Endothelial cell of umbilical vein (primary cell): ENCODE data around the gene DOK1. TPM values are rescaled to one million over a fixed set of nuclear protein-coding genes. Genes with fewer than 3 reads are reported as not detected.

Experiments
- BruUV-seq: library from RNA; stranded (reverse); fragments of 400-500 nt; replicated peaks from 2 replicates; lab custom pipeline; 2021; lab: Mats Ljungman, UMichigan
- CTCF ChIA-PET: fragments of 300-600, 350-600 bp; sonication (Branson Sonifier 250); formaldehyde crosslinking; loops from one replicate; lab custom pipeline; 2021; ENCODE audit warnings: antibody characterized with exemption, inconsistent platforms; lab: Charles Lee
- POLR2A ChIA-PET: fragments of 300-600, 350-600 bp; sonication (Branson Sonifier 250); formaldehyde crosslinking; loops from one replicate; lab custom pipeline; 2021; ENCODE audit warnings: antibody characterized with exemption, inconsistent platforms; lab: Charles Lee
- DNase-seq: peaks from one replicate; pipeline ENCODE4 v3.0.0-alpha.2; 2011; ENCODE audit warnings: low read depth, low spot score
- FAIRE-seq: peaks from 2 replicates; lab custom pipeline; 2011; peaks lifted over from hg19 to GRCh38; lab: Jason Lieb, UNC
- H2AFZ ChIP-seq: 2 replicates; pipeline ENCODE4 v1.6.0; 2012; ENCODE audit warnings: low read depth, low read length, control low read depth, inconsistent platforms
- H3K27ac ChIP-seq: 2 replicates; pipeline ENCODE4 v1.5.1; 2011; ENCODE audit warnings: low read depth, mild to moderate bottlenecking, control low read depth, low read length, moderate library complexity; ENCODE audit not compliant: insufficient read depth
- H3K27me3 ChIP-seq, 2 experiments: 2 replicates each; pipeline versions ENCODE4 v1.6.0 to v1.6.1; 2011; ENCODE audit warnings: low read length in 2 of 2, mixed read lengths in 1 of 2; ENCODE audit not compliant: control insufficient read depth in 2 of 2, insufficient read depth in 2 of 2
- H3K36me3 ChIP-seq, 2 experiments: 2 replicates in 1 of 2; 3 replicates in 1 of 2; pipeline ENCODE4 v1.5.1; 2011; ENCODE audit warnings: low read length in 2 of 2, mild to moderate bottlenecking in 1 of 2, moderate library complexity in 1 of 2; ENCODE audit not compliant: control insufficient read depth in 2 of 2, insufficient read depth in 2 of 2; ENCODE audit errors: extremely low read depth in 1 of 2
- H3K4me1 ChIP-seq: 3 replicates; pipeline ENCODE4 v1.5.1; 2011; ENCODE audit warnings: mild to moderate bottlenecking, low read length; ENCODE audit not compliant: control insufficient read depth, insufficient read depth; ENCODE audit errors: extremely low read depth
- H3K4me2 ChIP-seq: 2 replicates; pipeline ENCODE4 v1.6.1; 2011; ENCODE audit warnings: low read length, control low read depth, mixed read lengths; ENCODE audit not compliant: insufficient read depth
- H3K4me3 ChIP-seq, 3 experiments: fragments of 200-600 bp in 1 of 3; sonication (generic), shearing (Covaris generic) in 1 of 3; replicated peaks in 1 of 3; 2 replicates each; pipeline ENCODE4 v1.5.1; 2011 to 2016; ENCODE audit warnings: control low read depth in 3 of 3, low read length in 3 of 3, mild to moderate bottlenecking in 2 of 3, inconsistent platforms in 1 of 3, low read depth in 1 of 3, moderate library complexity in 1 of 3; ENCODE audit not compliant: insufficient read depth in 1 of 3
- H3K79me2 ChIP-seq: 2 replicates; pipeline ENCODE4 v1.6.0; 2012; ENCODE audit warnings: low read length, inconsistent platforms; ENCODE audit not compliant: control insufficient read depth, insufficient read depth
- H3K9ac ChIP-seq: replicated peaks from 2 replicates; pipeline ENCODE3; 2011; ENCODE audit warnings: low read length, control low read depth; ENCODE audit not compliant: insufficient read depth; ENCODE audit errors: extremely low read depth
- H3K9me1 ChIP-seq: replicated peaks from 3 replicates; pipeline ENCODE4 v1.6.0; 2011; ENCODE audit warnings: mild to moderate bottlenecking, low read length; ENCODE audit not compliant: control insufficient read depth, insufficient read depth; ENCODE audit errors: extremely low read depth
- H3K9me3 ChIP-seq: replicated peaks from 2 replicates; pipeline ENCODE4 v1.5.1; 2012; ENCODE audit warnings: low read length, inconsistent platforms; ENCODE audit not compliant: control insufficient read depth, insufficient read depth
- H4K20me1 ChIP-seq: replicated peaks from 2 replicates; pipeline ENCODE3; 2011; ENCODE audit warnings: mild to moderate bottlenecking, low read length; ENCODE audit not compliant: control insufficient read depth, insufficient read depth; ENCODE audit errors: extremely low read depth
- EZH2 ChIP-seq: IDR thresholded peaks from 2 replicates; pipeline ENCODE4 v1.6.1; 2012; ENCODE audit warnings: borderline replicate concordance, low read depth, mild to moderate bottlenecking, moderate library complexity, low read length, inconsistent platforms; ENCODE audit not compliant: severe bottlenecking
- FOS ChIP-seq: IDR thresholded peaks from 2 replicates; pipeline ENCODE4 v1.6.1; 2011; ENCODE audit warnings: mild to moderate bottlenecking, low read length, moderate library complexity, borderline replicate concordance; ENCODE audit not compliant: insufficient read depth
- GATA2 ChIP-seq: IDR thresholded peaks from 2 replicates; pipeline ENCODE4 v1.7.0; 2011; ENCODE audit warnings: low read depth, mild to moderate bottlenecking, moderate library complexity, mixed read lengths, low read length; ENCODE audit not compliant: insufficient read length, insufficient read depth
- JUN ChIP-seq: IDR thresholded peaks from 2 replicates; pipeline ENCODE4 v1.6.1; 2011; ENCODE audit warnings: borderline replicate concordance, low read depth; ENCODE audit not compliant: insufficient read length, insufficient read depth
- MAX ChIP-seq: IDR thresholded peaks from 2 replicates; pipeline ENCODE4 v1.6.1; 2011; ENCODE audit not compliant: insufficient read depth, insufficient read length
- MYC ChIP-seq: IDR thresholded peaks from one replicate; pipeline ENCODE4 v1.6.1; 2011; ENCODE audit warnings: mild to moderate bottlenecking, low read depth, low read length
- POLR2A ChIP-seq: IDR thresholded peaks from 2 replicates; pipeline ENCODE4 v1.6.1; 2012; ENCODE audit warnings: low read depth, mild to moderate bottlenecking, control low read depth, low read length
- dilution Hi-C: fragments of 300-500 bp; cut with MboI; formaldehyde crosslinking; loops from one replicate; pipeline ENCODE4 v1.15.0; 2019; ENCODE audit warnings: low sequenced_read_pairs; ENCODE audit not compliant: extremely low pct_ligation_motif_present
- intact Hi-C: fragments of 100-400 bp; cut with micrococcal nuclease; formaldehyde crosslinking; loops from one replicate; pipeline ENCODE4 v1.10.0; 2022
- polyA plus RNA-seq, 4 experiments: library from polyadenylated mRNA; depleted of rRNA in 3 of 4; stranded (reverse) in 3 of 4; unstranded in 1 of 4; fragments of >200 nt; gene quantifications; 2 replicates each; pipeline versions ENCODE4 v1.2.1 to v1.2.3, GENCODE V29; 2011 to 2012; ENCODE audit warnings: missing spikeins in 1 of 4
- total RNA-seq: library from RNA; stranded (reverse); gene quantifications from 2 replicates; pipeline ENCODE4 v1.2.3, GENCODE V29; 2021
- TF ChIP-seq, protein P1 (sequence below), 2 donors: IDR thresholded peaks; 1 replicate in 1 of 2; 2 replicates in 1 of 2; pipeline ENCODE4 v1.5.1; 2011; ENCODE audit warnings: low read length in 2 of 2, mild to moderate bottlenecking in 2 of 2, moderate library complexity in 2 of 2, control low read depth in 1 of 2, inconsistent platforms in 1 of 2, low read depth in 1 of 2; ENCODE audit not compliant: insufficient read depth in 1 of 2; ENCODE audit errors: extremely low read depth in 1 of 2

DOK1 gene
- total and polyA plus RNA-seq, 2 donors (not counting 3 experiments of a cell fraction or from before 2014, with no cell fraction given), result 10.4 to 12.7 TPM

- Histone ChIP-seq H3K4me1 (peaks cover 20% of the 10 kb centered on the region), H3K4me3 (peak overlapping the region; percentile 77 to 90 (median 81)), H3K27me3 (no peaks in the 10 kb centered on the region), H3K9ac (peak overlapping the region; percentile 78), H2AFZ (peak overlapping the region; percentile 37), H3K27ac (peak overlapping the region; percentile 25), H3K9me1 (no peaks in the 10 kb centered on the region), H3K79me2 (peaks cover 19% of the 10 kb centered on the region), H3K4me2 (peak overlapping the region; percentile 67), H3K36me3 (peaks cover 6 to 26% of the 10 kb centered on the region in 2 experiments), H3K9me3 (no peaks in the 10 kb centered on the region), H4K20me1 (no peaks in the 10 kb centered on the region)
- TF ChIP-seq MYC (no peak), FOS (no peak), EZH2 (no peak), POLR2A (no peak), JUN (no peak), MAX (no peak), GATA2 (no peak)
- TF ChIP-seq, protein P1, sequence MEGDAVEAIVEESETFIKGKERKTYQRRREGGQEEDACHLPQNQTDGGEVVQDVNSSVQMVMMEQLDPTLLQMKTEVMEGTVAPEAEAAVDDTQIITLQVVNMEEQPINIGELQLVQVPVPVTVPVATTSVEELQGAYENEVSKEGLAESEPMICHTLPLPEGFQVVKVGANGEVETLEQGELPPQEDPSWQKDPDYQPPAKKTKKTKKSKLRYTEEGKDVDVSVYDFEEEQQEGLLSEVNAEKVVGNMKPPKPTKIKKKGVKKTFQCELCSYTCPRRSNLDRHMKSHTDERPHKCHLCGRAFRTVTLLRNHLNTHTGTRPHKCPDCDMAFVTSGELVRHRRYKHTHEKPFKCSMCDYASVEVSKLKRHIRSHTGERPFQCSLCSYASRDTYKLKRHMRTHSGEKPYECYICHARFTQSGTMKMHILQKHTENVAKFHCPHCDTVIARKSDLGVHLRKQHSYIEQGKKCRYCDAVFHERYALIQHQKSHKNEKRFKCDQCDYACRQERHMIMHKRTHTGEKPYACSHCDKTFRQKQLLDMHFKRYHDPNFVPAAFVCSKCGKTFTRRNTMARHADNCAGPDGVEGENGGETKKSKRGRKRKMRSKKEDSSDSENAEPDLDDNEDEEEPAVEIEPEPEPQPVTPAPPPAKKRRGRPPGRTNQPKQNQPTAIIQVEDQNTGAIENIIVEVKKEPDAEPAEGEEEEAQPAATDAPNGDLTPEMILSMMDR (IDR thresholded peaks at IDR 0.05; ENCODE audit: extremely low read depth in 1 of 2, insufficient read depth in 1 of 2, low read depth in 1 of 2, low read length in 2 of 2), result no peak
- ChIA-PET POLR2A (interaction anchor here (1.0 kb wide), 1 partner anchor 72 kb away, joined by 3 read pairs; the partner anchor contains the start of gene WBP1), CTCF (interaction anchor here (1.3 to 5.2 kb wide), 8 partner anchors 23 to 195 kb away, joined by 3 to 82 read pairs (median 6); partner anchors contain the start of genes CCDC142, LBX2, PCGF1 and TTC31)
- FAIRE-seq (peak; percentile 59), DNase-seq (peak; percentile 34)
- dilution Hi-C loops, result no loop called here
- intact Hi-C loops, result loop anchor here (5.0 kb wide), 2 partner anchors 33 to 198 kb away; partner anchors contain the start of gene LBX2
- no TSS peak for BruUV-seq
Observed at GRCh38 chr2:74530239-74531187, 24.0 kb upstream of the DOK1 start.
